GM12873 (cell line): ENCODE data around the gene CDK15.

Source experiments
- CTCF ChIP-seq: IDR thresholded peaks from 2 replicates; pipeline ENCODE4 v1.5.1; 2012; ENCODE audit warnings: low read depth, mild to moderate bottlenecking, moderate library complexity, low read length, control low read depth; ENCODE audit not compliant: insufficient read depth; ENCODE audit errors: missing control alignments

Gene CDK15

GRCh38 chr2:201886504-201886903 is 80.2 kb downstream of the CDK15 start:
- no peak for TF ChIP-seq CTCF

GRCh38 chr2:201887773-201888425 is 81.6 kb downstream of the CDK15 start:
- TF ChIP-seq CTCF: no peak

- no peak for TF ChIP-seq CTCF
Observed at GRCh38 chr2:201888426-201888800, 82.1 kb downstream of the CDK15 start.

GRCh38 chr2:201890453-201890852 is 84.1 kb downstream of the CDK15 start:
- TF ChIP-seq CTCF: no peak

GRCh38 chr2:201891676-201892075 is 85.3 kb downstream of the CDK15 start:
- no peak for TF ChIP-seq CTCF

- no peak for TF ChIP-seq CTCF
Observed at GRCh38 chr2:201892516-201892915, 86.2 kb downstream of the CDK15 start.

GRCh38 chr2:201900362-201900761 is 94.0 kb downstream of the CDK15 start:
- TF ChIP-seq CTCF: no peak
